NCI-H345 treated with DMSO at 0.1 percent for 48 hours (cell line): ENCODE data around the gene CAMTA1.
A peak's percentile ranks its signal among the peaks of the same experiment; 100 is the strongest.

Experiments used
- DNase-seq: peaks from one replicate; lab custom pipeline; 2025; ENCODE audit not compliant: unreplicated experiment; lab: John Stamatoyannopoulos, UW

The CAMTA1 gene

GRCh38 chr1:7220007-7220406 is 434.8 kb downstream of the CAMTA1 start:
- no peak for DNase-seq

GRCh38 chr1:7220712-7221252 is 435.5 kb downstream of the CAMTA1 start:
- DNase-seq, result no peak

- DNase-seq, result no peak
Measured at GRCh38 chr1:7221826-7222694, 436.8 kb downstream of the CAMTA1 start.

DNA sequence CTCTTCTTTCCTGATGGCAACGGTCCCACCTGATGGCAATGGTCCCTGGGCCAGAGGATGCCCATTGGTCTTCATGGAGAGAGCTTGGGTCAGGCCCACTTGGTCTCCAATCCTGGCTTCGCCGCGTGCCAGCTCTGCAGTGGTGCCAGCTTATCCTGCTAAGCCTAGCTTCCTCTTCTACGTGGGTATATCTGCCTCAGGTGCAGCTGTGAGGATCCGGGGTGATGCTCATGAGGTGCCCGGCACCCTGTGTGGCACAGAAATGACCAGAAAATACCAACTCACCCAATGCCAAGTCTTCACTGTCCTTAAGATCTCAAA is 437.4 kb downstream of the CAMTA1 start:
- DNase-seq, result no peak

DNA sequence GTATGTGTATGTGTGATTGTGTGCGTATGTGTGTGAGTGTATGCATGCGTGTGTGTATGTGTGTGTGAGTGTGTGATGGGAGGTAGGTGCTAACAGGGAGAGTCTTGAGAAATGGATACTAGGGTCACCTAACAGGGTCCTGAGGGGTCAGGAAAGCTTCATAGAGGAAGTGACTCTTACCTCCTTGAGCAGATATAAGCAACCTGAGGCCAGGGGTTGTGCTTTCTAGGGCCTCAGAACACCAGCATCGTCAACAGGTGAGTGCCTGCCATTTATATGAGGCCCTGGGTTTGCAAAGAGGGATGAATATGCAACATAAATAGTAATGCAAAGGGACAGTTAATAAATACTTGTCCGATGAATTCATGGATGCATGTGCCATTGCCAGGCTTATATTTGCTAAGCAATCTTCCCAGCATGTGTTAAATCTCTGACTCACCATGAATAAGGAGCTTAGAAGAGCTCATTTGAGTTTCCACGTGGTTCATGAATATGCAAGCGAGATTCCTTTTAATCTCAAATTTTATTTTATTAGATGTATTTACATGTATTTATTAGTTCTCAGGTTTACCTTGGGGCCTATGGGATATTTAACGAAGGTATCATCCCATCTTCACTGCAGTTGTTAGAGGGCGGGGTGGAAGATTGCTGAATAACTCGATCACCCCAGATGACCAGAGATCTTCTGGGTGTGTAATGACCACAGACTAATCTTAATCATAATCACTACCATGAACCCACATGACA is 438.3 kb downstream of the CAMTA1 start:
- DNase-seq, result peak; percentile 41

- DNase-seq, result no peak
Measured at GRCh38 chr1:7224081-7224534, 438.9 kb downstream of the CAMTA1 start.

DNA sequence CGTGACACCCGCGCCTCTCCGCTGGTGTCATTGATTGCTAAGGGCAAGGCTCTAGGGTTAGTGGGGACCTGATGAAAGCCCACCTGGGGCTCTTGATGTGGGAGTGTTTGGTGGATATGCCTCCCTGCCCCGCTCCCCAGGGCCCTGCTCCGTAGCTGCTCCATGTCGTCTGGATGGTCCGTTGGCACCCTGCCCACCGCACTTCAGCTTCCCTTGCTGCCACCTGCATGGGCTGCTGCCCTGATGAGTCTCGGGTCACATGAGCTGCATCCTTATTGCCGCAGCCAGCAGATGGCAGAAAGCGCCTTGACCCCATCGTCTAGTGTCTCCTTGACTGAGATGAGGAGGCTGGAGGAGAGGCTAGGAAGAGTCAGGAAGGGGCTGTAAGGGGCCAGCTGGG is 439.4 kb downstream of the CAMTA1 start:
- DNase-seq, result peak; percentile 84

- DNase-seq, result no peak
Measured at GRCh38 chr1:7225711-7226505, 440.7 kb downstream of the CAMTA1 start.

DNA sequence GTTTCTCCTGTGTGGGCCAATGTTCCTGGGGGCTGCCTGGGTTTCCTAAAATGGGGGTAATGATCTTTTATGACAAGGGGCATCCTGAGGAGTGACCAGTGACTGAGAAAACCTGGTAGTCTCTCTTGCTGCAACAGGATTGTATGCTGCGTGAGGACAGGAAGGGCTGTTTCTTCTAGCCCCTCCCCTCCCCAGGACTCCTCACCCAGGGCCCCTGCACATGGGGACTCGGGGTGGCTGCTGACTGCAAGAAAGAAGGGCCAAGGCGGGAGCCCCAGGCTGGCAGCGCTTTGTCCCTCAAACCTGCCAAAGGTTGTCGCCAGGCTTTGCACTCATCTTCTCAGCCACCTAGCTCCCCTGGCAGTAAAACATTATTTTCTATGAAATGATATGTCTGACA is 442.4 kb downstream of the CAMTA1 start:
- DNase-seq, result no peak

DNA sequence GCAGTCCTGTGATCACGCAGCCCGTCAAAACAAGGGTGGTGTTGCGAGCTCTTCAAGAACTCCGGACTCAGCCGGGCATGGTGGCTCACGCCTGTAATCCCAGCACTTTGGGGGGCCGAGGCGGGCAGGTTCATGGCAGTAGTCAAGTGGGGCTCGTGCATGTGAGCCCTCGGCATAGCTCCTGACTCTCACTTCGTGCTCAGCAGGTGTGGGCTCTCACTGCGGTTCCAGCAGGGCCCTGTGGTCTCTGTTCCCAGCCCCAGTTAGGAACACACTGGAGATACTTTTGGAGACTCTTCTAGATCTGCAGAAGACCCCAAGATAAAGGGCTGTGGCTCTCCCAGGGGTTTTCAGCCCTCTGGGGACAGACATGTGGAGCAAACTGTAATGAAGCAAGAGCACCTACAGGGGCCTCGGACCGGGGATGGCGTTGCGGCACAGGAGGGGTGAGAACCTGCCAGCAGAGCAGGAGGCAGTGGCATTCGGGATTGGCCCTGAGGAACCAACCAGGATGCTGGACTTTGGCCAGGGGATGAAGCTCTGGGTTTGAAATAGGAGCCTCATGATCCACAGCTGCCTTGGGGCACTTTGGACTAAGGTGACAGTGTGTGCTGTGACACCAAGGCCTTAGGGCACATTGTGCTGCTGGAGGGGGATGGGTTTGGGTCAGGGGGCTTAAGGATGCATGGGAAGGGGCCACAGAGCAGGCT is 443.2 kb downstream of the CAMTA1 start:
- DNase-seq, result no peak

DNA sequence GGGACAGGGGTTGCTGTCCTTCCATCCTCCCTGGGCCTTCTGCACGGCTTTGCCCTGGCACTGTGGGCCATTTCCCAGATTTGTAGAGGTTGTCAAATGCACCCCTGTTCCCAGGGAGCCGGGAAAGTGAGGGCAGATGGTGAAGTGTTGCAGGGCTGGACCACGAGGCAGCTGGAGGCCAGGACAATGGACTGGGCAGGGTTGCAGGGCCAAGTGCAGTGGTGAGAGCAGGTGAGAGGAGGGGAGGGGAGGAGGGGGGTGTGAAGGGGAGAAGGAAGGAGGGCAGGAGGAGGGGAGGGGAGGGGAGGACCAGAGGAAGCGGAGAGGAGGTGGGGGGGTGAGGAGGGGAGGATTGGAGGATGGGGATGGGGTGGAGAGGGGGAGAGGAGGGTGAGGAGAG is 443.9 kb downstream of the CAMTA1 start:
- DNase-seq, result no peak

DNA sequence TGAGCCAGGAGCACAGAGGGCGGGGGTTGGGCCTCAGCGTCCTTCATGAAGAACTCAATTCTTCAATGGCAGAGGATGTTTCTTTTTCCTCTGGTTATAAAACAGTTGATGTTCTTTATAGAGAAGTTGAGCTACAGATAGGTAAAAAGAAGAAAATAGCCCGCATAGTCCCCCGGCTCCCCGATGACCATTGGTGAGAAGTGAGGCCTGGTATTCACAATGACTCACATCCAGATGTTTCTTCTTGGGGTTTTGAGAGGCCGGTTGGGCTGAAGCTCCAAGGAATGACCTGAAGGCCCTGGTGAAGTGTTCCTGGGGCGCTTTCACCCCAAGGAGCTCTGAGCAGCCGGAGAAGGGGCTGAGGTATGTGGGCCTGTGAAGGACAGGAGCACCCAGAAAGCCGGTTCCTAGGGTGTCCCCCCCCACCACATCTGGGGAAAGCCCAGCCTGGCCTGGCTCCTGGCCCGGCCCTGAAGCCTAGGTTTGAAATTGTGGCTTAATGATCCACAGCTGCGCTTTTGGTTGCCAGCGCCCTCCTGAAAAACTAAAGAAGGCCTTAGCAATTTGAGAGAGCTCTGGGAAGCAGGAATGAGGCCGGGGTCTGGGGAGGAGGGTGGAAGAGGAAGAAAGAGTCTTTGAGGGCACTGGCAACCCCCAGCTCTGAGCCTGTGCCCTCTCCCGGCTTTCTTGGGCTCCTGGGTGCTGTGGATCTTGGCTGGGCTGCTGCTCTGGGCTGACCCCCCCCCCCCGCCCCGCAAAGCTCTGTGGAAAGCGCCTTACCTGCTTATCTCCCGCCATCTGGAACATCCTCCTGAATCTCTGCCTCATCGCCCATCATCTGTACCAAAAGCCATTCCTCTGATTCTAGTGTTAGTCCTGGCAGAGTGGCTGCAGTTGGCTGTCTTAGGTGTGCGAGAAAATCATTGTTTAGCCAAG is 444.7 kb downstream of the CAMTA1 start:
- no peak for DNase-seq

GRCh38 chr1:7232441-7233236 is 447.4 kb downstream of the CAMTA1 start:
- no peak for DNase-seq

DNA sequence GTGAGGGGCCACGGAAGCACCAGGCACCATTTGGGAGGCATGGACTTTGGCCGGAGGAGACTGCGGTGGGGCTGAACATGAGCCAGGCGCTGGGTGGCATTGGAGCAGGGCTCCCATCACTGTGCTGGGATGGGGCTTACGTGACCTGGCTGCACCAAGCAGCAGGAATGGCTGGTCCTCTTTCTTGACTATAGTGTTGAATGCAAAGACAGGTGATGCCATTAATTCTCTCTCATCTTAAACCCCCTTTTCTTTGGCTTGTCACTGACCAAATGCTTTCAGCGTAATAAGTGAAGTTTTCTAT is 447.9 kb downstream of the CAMTA1 start:
- no peak for DNase-seq

DNA sequence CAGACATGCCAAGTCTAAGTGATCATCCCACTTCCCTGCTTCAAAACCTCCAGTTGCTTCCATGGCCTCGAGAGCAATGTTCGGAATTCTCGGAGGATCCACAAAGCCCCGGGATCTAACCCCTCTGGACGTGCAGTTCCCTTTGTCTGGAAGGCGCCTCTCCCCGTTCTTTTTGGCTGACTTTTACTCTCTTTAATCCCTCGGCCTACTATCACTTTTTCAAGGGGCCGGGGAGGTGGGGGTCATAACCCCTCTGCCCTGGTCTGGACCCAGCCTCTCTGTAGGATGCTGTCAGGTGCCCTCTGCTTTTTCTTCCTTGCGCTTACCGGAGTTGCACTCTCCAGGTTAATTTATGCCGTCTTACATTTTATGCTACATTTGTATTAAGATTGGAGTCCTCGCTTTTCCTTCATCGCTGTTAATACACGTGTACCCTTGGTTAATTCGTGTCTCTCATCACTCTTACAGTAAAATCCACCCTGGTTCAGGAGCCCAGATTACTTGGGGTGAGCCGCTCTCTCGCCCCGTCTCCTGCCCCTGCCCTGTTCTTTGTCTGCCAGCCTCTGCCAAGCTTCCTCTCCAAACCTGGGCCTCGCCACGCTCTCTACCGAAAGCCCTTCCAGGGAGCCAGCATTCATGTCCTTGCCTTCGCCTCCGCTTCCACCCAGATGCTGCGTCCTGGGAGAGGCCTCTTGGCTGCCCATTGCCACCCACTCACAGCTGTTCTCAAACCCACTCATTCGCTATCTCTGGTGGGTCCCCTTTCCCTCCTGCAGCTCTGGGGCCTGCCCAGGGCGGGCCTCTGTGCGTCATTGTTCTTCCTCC is 448.6 kb downstream of the CAMTA1 start:
- DNase-seq, result no peak

DNA sequence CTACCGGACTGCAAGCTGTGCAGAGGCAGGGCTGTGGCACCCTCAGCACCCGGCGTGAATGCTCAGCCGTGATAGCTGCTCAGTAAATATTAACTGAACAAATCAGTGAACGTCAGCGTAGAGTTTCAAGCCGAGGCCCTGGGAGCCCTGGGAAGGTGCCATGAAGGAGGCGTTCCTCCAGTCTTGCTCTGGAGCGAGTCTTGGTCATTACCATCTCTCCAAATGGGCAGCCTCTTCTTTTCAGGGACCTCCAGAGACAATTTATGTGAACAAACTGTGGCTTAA is 449.2 kb downstream of the CAMTA1 start:
- DNase-seq, result no peak

DNA sequence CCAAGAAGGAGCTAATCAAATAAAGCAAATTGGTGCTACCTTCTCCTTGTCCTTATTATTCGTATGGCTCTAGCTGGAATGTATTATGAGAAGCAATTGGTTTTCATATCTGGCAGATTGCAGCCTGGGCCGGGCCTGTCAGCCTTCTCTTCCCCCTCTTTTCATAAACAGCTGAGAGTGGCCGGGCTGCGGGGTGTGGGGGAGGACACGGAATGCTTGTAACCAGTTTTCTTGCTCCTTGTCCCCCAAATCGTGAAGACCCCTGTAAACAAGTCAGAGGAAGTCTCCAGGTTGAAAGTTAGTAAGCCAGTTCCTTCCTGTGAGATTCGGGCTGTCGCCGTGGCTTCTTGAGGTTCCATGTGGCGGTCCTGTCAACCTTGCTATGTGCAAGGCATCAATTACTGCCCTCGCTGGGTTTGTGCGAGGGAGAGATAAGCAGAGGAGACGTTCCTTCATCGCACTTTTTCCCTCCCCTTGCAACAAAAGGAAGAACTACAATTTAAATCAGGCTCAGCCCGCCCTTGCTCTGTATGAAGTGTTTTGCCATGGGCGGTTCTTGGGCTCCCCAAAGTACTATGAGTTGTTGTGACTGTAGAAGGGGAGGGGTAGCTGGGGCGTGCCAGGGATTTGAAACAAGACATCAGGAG is 450.7 kb downstream of the CAMTA1 start:
- no peak for DNase-seq
